Left hindlimb (tissue), 1 donor: Measurements from ENCODE around the gene GPR65.

ENCODE experiments used
- DNase-seq: peaks from one replicate; pipeline ENCODE4 v3.0.0-alpha.2; 2018

Gene GPR65

DNA sequence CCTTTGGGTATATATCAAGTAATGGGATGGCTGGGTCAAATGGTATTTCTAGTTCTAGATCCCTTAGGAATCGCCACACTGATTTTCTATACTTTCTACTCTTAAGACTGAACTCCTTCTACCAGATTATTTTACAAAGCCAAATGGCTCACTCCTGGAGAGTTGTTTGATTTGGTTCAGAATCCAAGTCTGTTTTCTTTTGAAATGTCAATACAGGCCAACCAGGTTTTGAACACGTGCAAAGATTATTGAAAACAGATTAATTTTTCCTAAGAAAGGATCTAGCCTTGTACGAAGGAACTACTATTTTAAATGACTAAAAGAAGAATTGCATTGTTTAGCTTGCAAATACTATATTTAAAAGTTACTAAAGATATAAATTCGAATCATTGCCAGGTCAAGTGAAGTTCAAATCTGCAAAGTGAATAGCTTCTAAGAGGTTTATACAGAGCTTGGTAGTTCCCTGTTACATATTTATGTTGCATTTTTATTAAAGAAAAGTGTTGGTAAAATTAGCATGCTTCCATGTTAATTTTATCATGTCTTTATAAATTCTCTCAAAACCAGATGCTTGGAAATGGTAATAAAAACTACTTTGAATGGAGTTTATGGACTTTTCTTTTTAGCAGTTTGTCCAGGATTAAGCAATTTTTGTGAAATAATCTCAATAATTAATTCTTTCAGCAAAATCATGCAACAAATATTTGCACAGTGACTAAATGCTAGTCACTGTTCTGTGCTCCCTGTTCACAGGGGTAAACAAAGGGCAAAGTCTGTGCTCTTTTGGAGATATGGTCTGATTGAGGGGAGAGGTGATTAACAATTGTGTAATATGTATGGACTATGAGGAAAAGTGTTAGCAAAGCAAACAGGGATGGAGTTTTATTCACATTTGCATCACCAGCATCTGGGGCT lies 38.9 kb downstream of the GPR65 start:
- DNase-seq, result no peak

GRCh38 chr14:88044444-88044758 lies 39.5 kb downstream of the GPR65 start:
- DNase-seq, result no peak

DNA sequence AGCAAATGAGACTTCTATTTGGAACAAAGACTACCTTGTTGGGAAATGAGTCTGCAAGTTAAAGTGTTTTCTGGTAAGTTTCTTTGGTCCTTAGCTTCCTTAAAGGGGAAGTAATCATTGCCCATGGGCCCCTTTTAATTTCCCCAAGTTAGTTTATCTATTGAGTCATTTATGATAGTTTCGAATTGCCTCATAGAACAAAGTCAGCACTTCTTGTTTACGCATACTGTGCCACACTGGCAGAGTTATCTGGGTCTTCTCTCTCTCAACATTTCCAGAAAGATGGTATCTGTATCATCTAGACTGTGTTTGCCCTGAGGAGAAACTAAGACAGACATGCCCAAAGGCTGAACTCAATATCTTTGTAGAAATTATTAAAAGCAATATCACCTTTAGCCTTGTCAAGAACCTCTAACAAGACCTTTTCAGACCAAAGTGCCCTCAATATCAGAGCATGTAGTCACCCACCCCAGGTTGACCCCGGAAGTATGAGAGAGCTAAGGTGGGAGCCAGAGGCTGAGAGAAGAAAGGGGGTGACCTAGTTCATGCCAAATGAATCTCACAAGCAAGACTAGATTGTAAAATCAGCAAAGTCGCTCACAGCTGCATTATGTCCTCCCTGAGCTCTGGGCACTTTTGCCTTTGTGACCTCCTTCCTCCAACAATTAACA lies 40.0 kb downstream of the GPR65 start:
- DNase-seq, result no peak

DNA sequence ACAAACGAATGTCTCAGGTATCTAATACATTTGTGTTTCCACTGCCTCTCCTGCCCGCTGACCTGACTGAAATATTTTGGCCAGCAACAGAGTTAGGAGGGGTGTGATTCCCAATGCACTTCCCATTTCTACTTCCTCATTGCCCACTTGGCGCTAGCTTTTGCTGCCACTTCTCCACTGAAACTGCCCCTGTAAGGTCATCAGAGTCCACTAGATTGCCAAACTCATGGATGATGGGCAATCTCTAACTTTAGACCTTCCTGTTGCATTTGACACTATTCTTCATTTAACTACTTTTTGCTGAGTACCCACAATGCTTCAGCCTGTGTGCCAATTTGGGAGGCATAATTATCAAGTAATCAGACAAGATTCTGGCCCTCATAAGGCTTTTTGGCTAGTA lies 40.8 kb downstream of the GPR65 start:
- DNase-seq, result no peak

GRCh38 chr14:88048351-88048750 lies 43.4 kb downstream of the GPR65 start:
- DNase-seq, result no peak

- no peak for DNase-seq
These were observed 44.3 kb downstream of the GPR65 start for GRCh38 chr14:88049266-88049665.

- no peak for DNase-seq
These were observed 45.0 kb downstream of the GPR65 start for GRCh38 chr14:88049936-88050335.

DNA sequence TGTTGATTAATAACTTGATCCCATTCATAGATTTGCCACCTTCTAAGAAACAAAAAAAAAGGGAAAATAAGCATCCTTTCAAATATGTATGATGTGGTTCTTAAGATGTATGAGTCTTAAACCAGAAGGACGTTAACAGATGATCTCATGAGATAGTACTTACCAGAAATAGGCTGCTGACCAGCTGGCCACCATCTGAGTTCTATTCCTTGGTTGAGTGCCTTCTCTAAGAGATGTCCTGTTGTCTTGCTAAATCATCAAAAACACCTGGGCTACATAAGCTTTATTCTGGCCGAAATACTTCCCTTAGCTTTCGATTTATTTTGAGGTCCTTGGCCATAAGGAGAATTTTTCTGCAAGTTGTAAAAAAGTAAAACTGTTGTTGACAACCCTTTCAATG lies 55.6 kb downstream of the GPR65 start:
- no peak for DNase-seq

- no peak for DNase-seq
These were observed 58.9 kb downstream of the GPR65 start for GRCh38 chr14:88063811-88064210.
